DOHH2 (cell line): ENCODE results near the gene LZTR1.

ENCODE experiments used
- H3F3A ChIP-seq: fragments of 200-600 bp; sonication (generic), shearing (Covaris generic); 2 replicates; pipeline ENCODE4 v1.6.0; 2016; ENCODE audit warnings: antibody characterized with exemption, mild to moderate bottlenecking; ENCODE audit not compliant: control insufficient read depth, insufficient read depth
- H3K27ac ChIP-seq: fragments of 200-600 bp; sonication (generic); 2 replicates; pipeline ENCODE4 v1.5.1; 2014; ENCODE audit warnings: low read depth, mild to moderate bottlenecking, low read length, moderate library complexity
- H3K27me3 ChIP-seq: fragments of 200-600 bp; sonication (generic); 2 replicates; pipeline ENCODE4 v1.6.1; 2014; ENCODE audit warnings: mild to moderate bottlenecking, low read length, mixed read lengths; ENCODE audit not compliant: control insufficient read depth
- H3K36me3 ChIP-seq: fragments of 200-600 bp; sonication (generic); 2 replicates; pipeline ENCODE4 v1.6.1; 2014; ENCODE audit warnings: mild to moderate bottlenecking, low read length, moderate library complexity, mixed read lengths; ENCODE audit not compliant: control insufficient read depth
- H3K4me1 ChIP-seq: fragments of 200-600 bp; sonication (generic); 2 replicates; pipeline ENCODE4 v1.6.1; 2014; ENCODE audit warnings: mild to moderate bottlenecking, low read length, mixed read lengths; ENCODE audit not compliant: control insufficient read depth
- H3K4me2 ChIP-seq: fragments of 200-600 bp; sonication (generic); 2 replicates; pipeline ENCODE4 v1.6.0; 2014; ENCODE audit warnings: mild to moderate bottlenecking, low read length, moderate library complexity
- H3K4me3 ChIP-seq: fragments of 200-600 bp; sonication (generic); 2 replicates; pipeline ENCODE4 v1.5.1; 2014; ENCODE audit warnings: mild to moderate bottlenecking, low read length, mixed read lengths
- H3K79me2 ChIP-seq: fragments of 200-600 bp; sonication (generic); 2 replicates; pipeline ENCODE4 v1.6.1; 2014; ENCODE audit warnings: mild to moderate bottlenecking, low read length, mixed read lengths; ENCODE audit not compliant: control insufficient read depth
- H3K9me2 ChIP-seq: fragments of 200-600 bp; sonication (generic); replicated peaks from 2 replicates; pipeline ENCODE4 v1.6.1; 2014; ENCODE audit warnings: mild to moderate bottlenecking, low read length, mixed read lengths; ENCODE audit not compliant: control insufficient read depth
- H3K9me3 ChIP-seq: fragments of 200-600 bp; sonication (generic); 2 replicates; pipeline ENCODE4 v1.6.1; 2014; ENCODE audit warnings: antibody characterized with exemption, low read length, mixed read lengths; ENCODE audit not compliant: control insufficient read depth, insufficient read depth
- H4K20me1 ChIP-seq: fragments of 200-600 bp; sonication (generic); 2 replicates; pipeline ENCODE4 v1.6.0; 2014; ENCODE audit warnings: low read depth, mild to moderate bottlenecking, antibody characterized with exemption, low read length, moderate library complexity; ENCODE audit not compliant: control insufficient read depth, insufficient read depth
- EZH2phosphoT487 ChIP-seq: fragments of 200-600 bp; sonication (generic); IDR thresholded peaks from 2 replicates; pipeline ENCODE4 v1.6.1; 2017; ENCODE audit warnings: borderline replicate concordance, mild to moderate bottlenecking, antibody characterized with exemption, low read length, moderate library complexity, mixed read lengths
- TF ChIP-seq, protein P1 (sequence below): fragments of 200-600 bp; sonication (generic); IDR thresholded peaks from one replicate; pipeline ENCODE4 v1.5.1; 2014; ENCODE audit warnings: antibody characterized with exemption, mild to moderate bottlenecking, low read depth, low read length; ENCODE audit not compliant: poor library complexity, severe bottlenecking

LZTR1 gene

GRCh38 chr22:20966883-20967696 lies 15.0 kb upstream of the LZTR1 start, which contains the start of gene AIFM3:
TSS of gene AIFM3 (plus strand) at chr22:20967255. CDS start at chr22:20967945, 690 bp downstream.
- no peaks in the 10 kb centered on the region for H3K9me3 ChIP-seq

GRCh38 chr22:20967697-20968211 lies 14.3 kb upstream of the LZTR1 start:
- Histone ChIP-seq H3K27me3 (peaks cover 22% of the 10 kb centered on the region), H3K4me1 (peaks cover 6% of the 10 kb centered on the region; the same call in 1 of the 2 replicates), H3K4me2 (no peak overlapping the region), H3K9me3 (no peaks in the 10 kb centered on the region), H3F3A (no peaks in the 10 kb centered on the region), H3K9me2 (no peaks in the 10 kb centered on the region), H3K36me3 (no peaks in the 10 kb centered on the region), H4K20me1 (no peaks in the 10 kb centered on the region), H3K27ac (no peak overlapping the region), H3K79me2 (no peaks in the 10 kb centered on the region), H3K4me3 (no peak overlapping the region)
- no peak for TF ChIP-seq EZH2phosphoT487
- TF ChIP-seq, protein P1, sequence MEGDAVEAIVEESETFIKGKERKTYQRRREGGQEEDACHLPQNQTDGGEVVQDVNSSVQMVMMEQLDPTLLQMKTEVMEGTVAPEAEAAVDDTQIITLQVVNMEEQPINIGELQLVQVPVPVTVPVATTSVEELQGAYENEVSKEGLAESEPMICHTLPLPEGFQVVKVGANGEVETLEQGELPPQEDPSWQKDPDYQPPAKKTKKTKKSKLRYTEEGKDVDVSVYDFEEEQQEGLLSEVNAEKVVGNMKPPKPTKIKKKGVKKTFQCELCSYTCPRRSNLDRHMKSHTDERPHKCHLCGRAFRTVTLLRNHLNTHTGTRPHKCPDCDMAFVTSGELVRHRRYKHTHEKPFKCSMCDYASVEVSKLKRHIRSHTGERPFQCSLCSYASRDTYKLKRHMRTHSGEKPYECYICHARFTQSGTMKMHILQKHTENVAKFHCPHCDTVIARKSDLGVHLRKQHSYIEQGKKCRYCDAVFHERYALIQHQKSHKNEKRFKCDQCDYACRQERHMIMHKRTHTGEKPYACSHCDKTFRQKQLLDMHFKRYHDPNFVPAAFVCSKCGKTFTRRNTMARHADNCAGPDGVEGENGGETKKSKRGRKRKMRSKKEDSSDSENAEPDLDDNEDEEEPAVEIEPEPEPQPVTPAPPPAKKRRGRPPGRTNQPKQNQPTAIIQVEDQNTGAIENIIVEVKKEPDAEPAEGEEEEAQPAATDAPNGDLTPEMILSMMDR = no peak

More at GRCh38 chr22:20966883-20967696, 15.0 kb upstream of the LZTR1 start, which contains the start of gene AIFM3:
- TF ChIP-seq, protein P1 = no peak
- no peak for TF ChIP-seq EZH2phosphoT487
- no peaks in the 10 kb centered on the region for H4K20me1 ChIP-seq
- H3F3A ChIP-seq = no peaks in the 10 kb centered on the region
- H3K4me2 ChIP-seq = no peak within 1 kb of the TSS
- H3K9me2 ChIP-seq = no peaks in the 10 kb centered on the region
- H3K36me3 ChIP-seq = no peaks in the 10 kb centered on the region
- peaks cover 3% of the 10 kb centered on the region; the same call in 1 of the 2 replicates for H3K4me1 ChIP-seq
- H3K4me3 ChIP-seq = no peak within 1 kb of the TSS
- no peak within 1 kb of the TSS for H3K27ac ChIP-seq
- peaks cover 22% of the 10 kb centered on the region for H3K27me3 ChIP-seq
- no peaks in the 10 kb centered on the region for H3K79me2 ChIP-seq

DNA sequence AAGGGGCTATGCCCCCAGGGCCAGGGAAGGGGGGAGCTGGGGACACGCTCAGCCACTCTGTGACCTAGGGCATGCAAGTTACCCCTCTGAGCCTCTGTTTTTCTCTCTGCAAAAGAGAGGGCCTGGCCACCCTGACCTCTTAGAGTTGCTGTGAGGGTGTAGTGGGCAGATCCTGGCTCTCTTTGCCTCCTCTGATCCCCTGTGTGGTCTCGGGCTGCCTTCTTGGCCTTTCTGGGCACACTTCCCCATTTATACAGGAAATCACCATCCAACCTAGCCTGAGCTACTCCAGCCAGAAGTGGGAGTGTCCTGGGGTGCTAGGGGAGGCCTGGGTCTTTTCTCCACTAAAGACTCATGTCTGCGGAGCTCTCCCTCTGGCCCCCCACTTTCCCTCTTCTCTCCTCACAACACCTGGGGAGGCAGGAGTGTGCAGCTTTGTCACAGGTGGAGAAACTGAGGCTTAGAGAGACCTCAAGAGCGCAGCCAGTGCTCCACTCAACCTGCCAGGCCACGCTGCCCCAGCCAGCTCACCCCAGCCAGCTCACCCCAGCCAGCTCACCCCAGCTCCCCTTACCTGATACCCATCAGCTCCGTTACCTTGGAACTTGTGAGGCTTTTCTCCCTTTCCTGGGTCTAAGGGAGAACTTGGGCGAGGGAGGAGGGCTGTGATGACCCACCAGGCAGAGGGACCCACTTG lies 13.7 kb upstream of the LZTR1 start:
- Histone ChIP-seq H3K4me3 (no peak overlapping the region), H3K36me3 (no peaks in the 10 kb centered on the region), H3K27ac (no peak overlapping the region), H3K4me1 (peaks cover 6% of the 10 kb centered on the region; the same call in 1 of the 2 replicates), H4K20me1 (no peaks in the 10 kb centered on the region), H3K9me3 (no peaks in the 10 kb centered on the region), H3K27me3 (peaks cover 22% of the 10 kb centered on the region), H3K4me2 (no peak overlapping the region), H3F3A (no peaks in the 10 kb centered on the region), H3K79me2 (no peaks in the 10 kb centered on the region), H3K9me2 (no peaks in the 10 kb centered on the region)
- TF ChIP-seq, protein P1 = no peak
- no peak for TF ChIP-seq EZH2phosphoT487
